ENCODE measurements around the gene KATNA1. TPM values are rescaled to one million over a fixed set of nuclear protein-coding genes. Genes with fewer than 3 reads are reported as not detected.
"Not testable (repeated sequence)": the region's sequence is repeated elsewhere in the genome, so short reads cannot be mapped to it uniquely, and the experiment has no call there.

The KATNA1 gene
- total RNA-seq, 3 donors from 2014 or later (not counting 1 experiment from before 2014, with no cell fraction given), result 16.4 to 22.7 (median 21.0) TPM

- Histone ChIP-seq H3K27ac (ENCODE audit: low read length) (no peak overlapping the region), H3K36me3 (ENCODE audit: control insufficient read depth, insufficient read depth, low read length) (peaks cover 28% of the 10 kb centered on the region), H3K4me3 (ENCODE audit: low read length) (no peak overlapping the region), H3K4me1 (ENCODE audit: control insufficient read depth, insufficient read depth, low read length) (no peaks in the 10 kb centered on the region), H3K9me3 (ENCODE audit: control insufficient read depth, insufficient read depth, low read length) (no peaks in the 10 kb centered on the region), H3K27me3 (ENCODE audit: control insufficient read depth, insufficient read depth, low read length) (no peaks in the 10 kb centered on the region)
- H3K4me3 Mint-ChIP-seq, result no peak overlapping the region
- peaks cover 17 to 18% of the 10 kb centered on the region in 2 donors for H3K4me1 Mint-ChIP-seq
- H3K36me3 Mint-ChIP-seq, result no peaks in the 10 kb centered on the region
- H3K27ac Mint-ChIP-seq, result no peak overlapping the region
- no peak for DNase-seq
- ATAC-seq, result no peak
- TF ChIP-seq CTCF (IDR thresholded peaks at IDR 0.05), result no peak
- no peaks in the 10 kb centered on the region for H3K27me3 Mint-ChIP-seq (ENCODE audit: low read depth in 2 of 2)
- no peaks in the 10 kb centered on the region for H3K9me3 Mint-ChIP-seq
- WGBS (ENCODE audit: insufficient coverage), result 100% methylated on average over 2 of the region's 2 CpGs
- intact Hi-C loops (cut with micrococcal nuclease), result no loop called here
Measured at GRCh38 chr6:149694921-149695320, 46.4 kb upstream of the KATNA1 start.

GRCh38 chr6:149691201-149691600 lies 42.7 kb upstream of the KATNA1 start:
- Histone ChIP-seq H3K4me1 (ENCODE audit: control insufficient read depth, insufficient read depth, low read length) (no peaks in the 10 kb centered on the region), H3K36me3 (ENCODE audit: control insufficient read depth, insufficient read depth, low read length) (peaks cover 35% of the 10 kb centered on the region), H3K27me3 (ENCODE audit: control insufficient read depth, insufficient read depth, low read length) (no peaks in the 10 kb centered on the region), H3K27ac (ENCODE audit: low read length) (no peak overlapping the region), H3K9me3 (ENCODE audit: control insufficient read depth, insufficient read depth, low read length) (no peaks in the 10 kb centered on the region), H3K4me3 (ENCODE audit: low read length) (no peak overlapping the region)
- H3K9me3 Mint-ChIP-seq, result no peaks in the 10 kb centered on the region
- no peaks in the 10 kb centered on the region for H3K36me3 Mint-ChIP-seq
- WGBS (ENCODE audit: insufficient coverage), result 96% methylated on average over 2 of the region's 2 CpGs
- H3K4me3 Mint-ChIP-seq, result no peak overlapping the region
- DNase-seq (no peak), ATAC-seq (no peak)
- TF ChIP-seq CTCF (IDR thresholded peaks at IDR 0.05), result no peak
- no peaks in the 10 kb centered on the region for H3K27me3 Mint-ChIP-seq (ENCODE audit: low read depth in 2 of 2)
- H3K4me1 Mint-ChIP-seq, result peaks cover 17 to 28% of the 10 kb centered on the region in 2 donors
- intact Hi-C loops (cut with micrococcal nuclease), result no loop called here
- peak overlapping the region in 1 of 2 donors; percentile 5 for H3K27ac Mint-ChIP-seq

- no peak for ATAC-seq
- no peak overlapping the region for H3K27ac ChIP-seq (ENCODE audit: low read length)
- H3K9me3 Mint-ChIP-seq, result no peaks in the 10 kb centered on the region
- H3K9me3 ChIP-seq (ENCODE audit: control insufficient read depth, insufficient read depth, low read length), result no peaks in the 10 kb centered on the region
- no peaks in the 10 kb centered on the region for H3K27me3 ChIP-seq (ENCODE audit: control insufficient read depth, insufficient read depth, low read length)
- peaks cover 24 to 32% of the 10 kb centered on the region in 2 donors for H3K4me1 Mint-ChIP-seq
- no peak for TF ChIP-seq CTCF (IDR thresholded peaks at IDR 0.05)
- H3K4me3 ChIP-seq (ENCODE audit: low read length), result no peak overlapping the region
- no peaks in the 10 kb centered on the region for H3K4me1 ChIP-seq (ENCODE audit: control insufficient read depth, insufficient read depth, low read length)
- intact Hi-C loops (cut with micrococcal nuclease), result no loop called here
- DNase-seq, result no peak
- peaks cover 9% of the 10 kb centered on the region for H3K36me3 Mint-ChIP-seq
- H3K27me3 Mint-ChIP-seq (ENCODE audit: low read depth in 2 of 2), result no peaks in the 10 kb centered on the region
- H3K36me3 ChIP-seq (ENCODE audit: control insufficient read depth, insufficient read depth, low read length), result peaks cover 25% of the 10 kb centered on the region
- no peak overlapping the region for H3K4me3 Mint-ChIP-seq
- WGBS (ENCODE audit: insufficient coverage), result 91% methylated on average over 7 of the region's 7 CpGs
- peak overlapping the region; percentile 27 to 59 for H3K27ac Mint-ChIP-seq
Measured at GRCh38 chr6:149686230-149686629, 37.7 kb upstream of the KATNA1 start.

GRCh38 chr6:149683256-149683859 lies 34.8 kb upstream of the KATNA1 start:
- Histone ChIP-seq H3K36me3 (ENCODE audit: control insufficient read depth, insufficient read depth, low read length) (peaks cover 20% of the 10 kb centered on the region), H3K4me3 (ENCODE audit: low read length) (no peak overlapping the region), H3K4me1 (ENCODE audit: control insufficient read depth, insufficient read depth, low read length) (no peaks in the 10 kb centered on the region), H3K9me3 (ENCODE audit: control insufficient read depth, insufficient read depth, low read length) (no peaks in the 10 kb centered on the region), H3K27ac (ENCODE audit: low read length) (no peak overlapping the region), H3K27me3 (ENCODE audit: control insufficient read depth, insufficient read depth, low read length) (no peaks in the 10 kb centered on the region)
- no peaks in the 10 kb centered on the region for H3K27me3 Mint-ChIP-seq (ENCODE audit: low read depth in 2 of 2)
- intact Hi-C loops (cut with micrococcal nuclease), result no loop called here
- ATAC-seq, result no peak
- H3K27ac Mint-ChIP-seq, result peak overlapping the region; percentile 63
- no peak overlapping the region for H3K4me3 Mint-ChIP-seq
- no peak for DNase-seq
- TF ChIP-seq CTCF (IDR thresholded peaks at IDR 0.05), result no peak
- WGBS (ENCODE audit: insufficient coverage), result 98% methylated on average over 4 of the region's 4 CpGs
- H3K4me1 Mint-ChIP-seq, result peaks cover 20 to 22% of the 10 kb centered on the region in 2 donors
- H3K36me3 Mint-ChIP-seq, result peaks cover 9% of the 10 kb centered on the region
- H3K9me3 Mint-ChIP-seq, result no peaks in the 10 kb centered on the region

- DNase-seq; intact Hi-C loops (cut with micrococcal nuclease); ATAC-seq; H3K4me3 ChIP-seq (ENCODE audit: low read length); H3K27ac Mint-ChIP-seq; H3K36me3 Mint-ChIP-seq; H3K9me3 ChIP-seq (ENCODE audit: control insufficient read depth, insufficient read depth, low read length); H3K27me3 ChIP-seq (ENCODE audit: control insufficient read depth, insufficient read depth, low read length); H3K27me3 Mint-ChIP-seq (ENCODE audit: low read depth in 2 of 2); H3K9me3 Mint-ChIP-seq; H3K4me3 Mint-ChIP-seq; H3K27ac ChIP-seq (ENCODE audit: low read length); H3K4me1 ChIP-seq (ENCODE audit: control insufficient read depth, insufficient read depth, low read length): not testable (repeated sequence)
- peaks cover 20% of the 10 kb centered on the region for H3K36me3 ChIP-seq (ENCODE audit: control insufficient read depth, insufficient read depth, low read length)
- WGBS (ENCODE audit: insufficient coverage), result 98% methylated on average over 9 of the region's 14 CpGs
- H3K4me1 Mint-ChIP-seq, result peaks cover 18 to 25% of the 10 kb centered on the region in 2 donors
Measured at GRCh38 chr6:149681845-149682244, 33.3 kb upstream of the KATNA1 start.
